Skeletal muscle tissue (tissue), 4 donors: Measurements from ENCODE around the gene GLRX3. TPM values are rescaled to one million over a fixed set of nuclear protein-coding genes. Genes with fewer than 3 reads are reported as not detected.
A peak's percentile ranks its signal among the peaks of the same experiment; 100 is the strongest.

ENCODE experiments used
- H3K27ac ChIP-seq: one replicate; pipeline ENCODE4 v1.7.0; 2013; ENCODE audit warnings: mild to moderate bottlenecking, low read depth, low read length, inconsistent platforms
- H3K27me3 ChIP-seq, 3 donors: one replicate each; pipeline ENCODE4 v1.7.0; 2013; ENCODE audit warnings: low read length in 3 of 3; ENCODE audit not compliant: control insufficient read depth in 3 of 3, insufficient read depth in 3 of 3
- H3K36me3 ChIP-seq, 3 donors: one replicate each; pipeline ENCODE4 v1.7.0; 2013; ENCODE audit warnings: low read length in 3 of 3; ENCODE audit not compliant: control insufficient read depth in 3 of 3, insufficient read depth in 3 of 3
- H3K4me1 ChIP-seq, 3 donors: one replicate each; pipeline ENCODE4 v1.7.0; 2013; ENCODE audit warnings: low read length in 3 of 3, mild to moderate bottlenecking in 3 of 3; ENCODE audit not compliant: control insufficient read depth in 3 of 3, insufficient read depth in 3 of 3
- H3K4me3 ChIP-seq, 3 donors: one replicate each; pipeline ENCODE4 v1.7.0; 2013; ENCODE audit warnings: low read length in 3 of 3
- H3K9ac ChIP-seq, 3 donors: one replicate each; pipeline ENCODE4 v1.7.0; 2013; ENCODE audit warnings: low read length in 3 of 3, mild to moderate bottlenecking in 3 of 3, moderate library complexity in 2 of 3, low read depth in 1 of 3
- H3K9me3 ChIP-seq, 3 donors: one replicate each; pipeline ENCODE4 v1.7.0; 2013; ENCODE audit warnings: low read length in 3 of 3; ENCODE audit not compliant: control insufficient read depth in 3 of 3
- total RNA-seq: library from RNA; depleted of rRNA; stranded (reverse); fragments of >200 nt; gene quantifications from one replicate; pipeline ENCODE4 v1.2.3, GENCODE V29; 2014
- donor health status: Osteomylitis.

Gene GLRX3
- total RNA-seq, 1 donor from 2014 or later, result 49.1 TPM

DNA sequence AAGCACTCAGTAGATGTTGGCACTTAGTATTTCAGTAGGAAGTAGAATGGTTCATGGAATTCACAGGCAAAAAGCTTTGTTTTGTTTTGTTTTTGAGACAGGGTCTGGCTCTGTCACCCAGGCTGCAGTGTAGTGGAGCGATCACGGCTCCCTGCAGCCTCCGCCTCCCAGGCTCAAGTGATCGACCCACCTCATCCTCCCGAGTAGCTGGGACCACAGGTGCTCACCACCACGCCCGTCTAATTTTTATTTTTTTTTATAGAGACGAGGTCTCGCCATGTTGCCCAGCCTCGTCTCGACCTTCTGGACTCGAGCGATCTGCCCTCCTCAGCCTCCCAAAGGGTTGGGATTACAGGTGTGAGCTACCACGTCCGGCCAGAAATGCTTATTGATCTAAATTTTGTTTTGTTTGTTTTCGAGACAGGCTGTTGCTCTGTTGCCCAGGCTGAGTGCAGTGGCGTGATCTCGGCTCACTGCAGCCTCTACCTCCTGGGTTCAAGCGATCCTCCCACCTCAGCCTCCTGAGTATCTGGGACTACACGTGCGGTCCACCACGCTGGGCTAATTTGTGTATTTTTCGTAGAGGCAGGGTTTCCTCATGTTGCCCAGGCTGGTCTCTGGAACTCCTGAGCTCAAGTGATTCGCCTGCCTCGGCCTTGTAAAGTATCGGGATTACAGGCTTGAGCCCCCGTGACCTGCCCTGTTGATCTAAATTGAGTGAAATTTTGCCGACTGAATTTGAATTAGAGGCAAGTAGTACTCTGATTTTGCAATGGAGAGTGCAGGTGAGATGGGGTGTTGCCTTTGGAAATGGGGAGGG lies 1.7 kb downstream of the GLRX3 start:
- H3K9ac ChIP-seq, result peak overlapping the region; percentile 87 to 92 (median 91)
- H3K36me3 ChIP-seq, result peaks cover 0 to 4% (median 3%) of the 10 kb centered on the region in 3 donors
- H3K4me1 ChIP-seq, result peaks cover 29 to 35% (median 32%) of the 10 kb centered on the region in 3 donors
- peak overlapping the region; percentile 86 to 93 (median 90) for H3K4me3 ChIP-seq
- no peaks in the 10 kb centered on the region for H3K9me3 ChIP-seq
- H3K27me3 ChIP-seq, result no peaks in the 10 kb centered on the region
- H3K27ac ChIP-seq, result no peak overlapping the region

DNA sequence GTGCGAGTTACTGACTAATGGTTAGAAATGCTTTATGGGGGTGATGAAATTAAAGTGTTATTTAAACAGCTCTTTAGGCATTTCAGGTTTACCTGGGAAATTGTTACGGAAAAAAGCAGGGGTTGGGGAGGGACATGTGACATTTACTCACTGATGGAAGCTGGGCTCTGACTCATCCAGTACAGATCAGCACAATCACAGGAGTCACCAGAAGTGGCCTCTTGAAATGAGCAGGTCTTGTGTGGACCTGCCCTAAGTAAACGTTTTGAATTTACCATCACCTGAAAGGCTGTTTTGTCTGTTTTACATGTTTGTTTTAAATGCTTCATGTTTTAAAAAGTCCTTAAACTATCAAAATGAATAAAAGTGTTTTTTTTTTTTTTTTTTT lies 2.3 kb downstream of the GLRX3 start:
- Histone ChIP-seq H3K4me3 (no peak overlapping the region), H3K9ac (no peak overlapping the region)

DNA sequence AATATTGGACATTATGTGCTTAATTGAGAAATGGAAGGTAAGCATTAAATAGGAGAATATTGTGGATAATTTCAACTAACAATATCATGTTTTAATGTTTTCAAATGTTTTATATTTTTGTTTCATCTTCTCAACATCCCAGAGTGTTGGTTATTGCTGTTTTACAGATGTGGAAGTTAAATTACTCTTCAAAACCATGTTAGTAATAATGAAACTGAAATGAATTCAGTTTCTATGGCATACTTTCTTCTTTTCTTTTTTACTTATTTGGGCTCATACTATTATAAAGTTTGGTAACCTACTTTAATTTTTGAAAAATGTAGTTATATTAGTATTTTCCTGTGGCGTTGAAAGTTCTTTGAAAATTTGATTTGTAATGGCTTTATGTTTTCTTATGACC lies 4.2 kb downstream of the GLRX3 start:
- Histone ChIP-seq H3K27me3 (no peaks in the 10 kb centered on the region), H3K9ac (peak overlapping the region in 1 of 3 donors; percentile 12), H3K4me1 (peaks cover 31 to 37% (median 32%) of the 10 kb centered on the region in 3 donors), H3K9me3 (no peaks in the 10 kb centered on the region), H3K27ac (no peak overlapping the region), H3K36me3 (peaks cover 0 to 4% (median 3%) of the 10 kb centered on the region in 3 donors), H3K4me3 (no peak overlapping the region)

More for the DNA sequence above, 2.3 kb downstream of the GLRX3 start:
- Histone ChIP-seq H3K27me3 (no peaks in the 10 kb centered on the region), H3K4me1 (peaks cover 32 to 38% (median 32%) of the 10 kb centered on the region in 3 donors), H3K27ac (no peak overlapping the region), H3K36me3 (peaks cover 0 to 4% (median 3%) of the 10 kb centered on the region in 3 donors), H3K9me3 (no peaks in the 10 kb centered on the region)

DNA sequence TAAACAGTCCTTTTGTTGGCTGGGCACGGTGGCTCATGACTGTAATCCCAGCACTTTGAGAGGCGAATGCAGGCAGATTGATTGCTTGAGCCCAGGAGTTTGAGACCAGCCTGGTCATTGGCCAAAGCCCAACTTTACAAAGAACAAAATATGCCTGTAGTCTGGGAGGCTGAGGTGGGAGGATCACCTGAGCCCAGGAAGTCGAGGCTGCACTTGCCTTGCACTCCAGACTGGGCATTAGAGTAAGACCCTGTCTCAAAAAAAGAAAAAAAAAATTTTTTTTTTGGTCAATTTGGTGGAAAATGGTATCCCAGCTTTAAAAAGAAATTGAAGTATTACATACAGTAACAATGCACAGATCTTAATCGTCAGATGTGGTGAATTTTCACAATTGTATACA lies 4.8 kb downstream of the GLRX3 start:
- no peak overlapping the region for H3K4me3 ChIP-seq
- no peak overlapping the region for H3K27ac ChIP-seq
- H3K9me3 ChIP-seq, result no peaks in the 10 kb centered on the region
- H3K9ac ChIP-seq, result no peak overlapping the region
- H3K4me1 ChIP-seq, result peaks cover 26 to 32% (median 26%) of the 10 kb centered on the region in 3 donors
- H3K36me3 ChIP-seq, result peaks cover 3 to 7% (median 7%) of the 10 kb centered on the region in 3 donors
- no peaks in the 10 kb centered on the region for H3K27me3 ChIP-seq

DNA sequence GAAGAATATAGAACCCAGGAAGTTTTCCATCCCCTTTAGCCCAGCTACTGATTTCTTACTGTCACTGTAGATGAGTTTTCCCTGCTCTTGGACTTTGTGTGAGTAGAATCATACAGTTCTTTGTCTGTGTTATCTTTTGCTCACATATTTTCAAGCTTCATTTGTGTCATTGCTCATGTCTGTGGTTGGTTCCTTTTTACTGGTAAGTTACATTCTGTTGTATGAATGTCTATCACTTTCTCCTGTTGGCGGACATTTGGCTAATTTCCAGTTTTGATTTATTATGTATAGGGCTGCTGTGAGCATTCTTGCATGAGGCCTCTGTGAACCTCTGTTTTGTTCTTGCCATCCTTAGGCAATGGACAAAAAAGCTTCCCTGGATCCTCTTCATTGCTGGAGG lies 5.3 kb downstream of the GLRX3 start:
- Histone ChIP-seq H3K9ac (no peak overlapping the region), H3K27ac (no peak overlapping the region), H3K36me3 (peaks cover 3 to 11% (median 11%) of the 10 kb centered on the region in 3 donors), H3K4me3 (no peak overlapping the region), H3K9me3 (no peaks in the 10 kb centered on the region), H3K27me3 (no peaks in the 10 kb centered on the region), H3K4me1 (peaks cover 26 to 32% (median 26%) of the 10 kb centered on the region in 3 donors)

DNA sequence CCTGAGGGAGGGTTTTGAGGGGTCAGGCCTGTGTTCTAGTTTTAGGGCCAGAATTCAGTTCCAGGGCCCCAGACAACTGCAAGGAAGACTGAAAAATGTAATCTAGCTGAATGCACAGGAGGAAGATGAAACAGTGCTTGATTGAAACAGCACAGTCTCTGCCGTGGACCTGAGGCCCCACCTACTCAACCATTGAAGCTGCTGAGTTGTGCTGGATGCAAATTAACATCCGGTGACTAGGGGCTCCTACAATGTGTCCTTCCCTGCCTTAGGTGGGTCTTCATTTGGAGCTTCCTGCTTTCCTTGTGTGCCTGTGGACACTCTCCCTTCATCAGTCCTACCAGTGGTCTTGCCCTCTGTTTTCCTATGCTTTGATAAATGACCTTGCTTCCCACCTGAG lies 5.7 kb downstream of the GLRX3 start:
- Histone ChIP-seq H3K4me3 (no peak overlapping the region), H3K9ac (no peak overlapping the region), H3K4me1 (peaks cover 26 to 32% (median 26%) of the 10 kb centered on the region in 3 donors), H3K36me3 (peaks cover 3 to 13% (median 11%) of the 10 kb centered on the region in 3 donors), H3K27ac (no peak overlapping the region), H3K27me3 (no peaks in the 10 kb centered on the region), H3K9me3 (no peaks in the 10 kb centered on the region)

DNA sequence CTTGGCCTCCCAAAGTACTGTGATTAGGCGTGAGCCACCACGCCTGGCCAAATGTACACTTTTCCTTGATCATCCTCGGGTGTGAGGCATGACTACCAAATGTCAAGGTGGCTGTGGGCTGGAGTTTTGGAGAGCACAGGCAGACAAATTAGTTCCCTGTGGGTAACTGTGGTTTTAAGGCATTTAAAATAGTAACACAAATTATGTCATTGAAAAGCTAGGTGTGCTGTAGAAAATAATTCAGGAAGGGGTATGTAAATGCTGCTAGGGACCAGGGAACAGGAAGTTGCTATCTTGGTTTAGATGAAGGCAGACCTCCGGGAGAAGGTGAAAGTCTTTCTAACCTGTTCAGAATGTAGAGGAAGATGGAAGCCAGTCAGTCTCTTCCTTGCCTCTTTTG lies 9.9 kb downstream of the GLRX3 start:
- peaks cover 3 to 19% (median 11%) of the 10 kb centered on the region in 3 donors for H3K36me3 ChIP-seq
- no peak overlapping the region for H3K4me3 ChIP-seq
- H3K9me3 ChIP-seq, result no peaks in the 10 kb centered on the region
- no peak overlapping the region for H3K27ac ChIP-seq
- no peaks in the 10 kb centered on the region for H3K27me3 ChIP-seq
- peaks cover 8 to 15% (median 12%) of the 10 kb centered on the region in 3 donors for H3K4me1 ChIP-seq
- H3K9ac ChIP-seq, result no peak overlapping the region

DNA sequence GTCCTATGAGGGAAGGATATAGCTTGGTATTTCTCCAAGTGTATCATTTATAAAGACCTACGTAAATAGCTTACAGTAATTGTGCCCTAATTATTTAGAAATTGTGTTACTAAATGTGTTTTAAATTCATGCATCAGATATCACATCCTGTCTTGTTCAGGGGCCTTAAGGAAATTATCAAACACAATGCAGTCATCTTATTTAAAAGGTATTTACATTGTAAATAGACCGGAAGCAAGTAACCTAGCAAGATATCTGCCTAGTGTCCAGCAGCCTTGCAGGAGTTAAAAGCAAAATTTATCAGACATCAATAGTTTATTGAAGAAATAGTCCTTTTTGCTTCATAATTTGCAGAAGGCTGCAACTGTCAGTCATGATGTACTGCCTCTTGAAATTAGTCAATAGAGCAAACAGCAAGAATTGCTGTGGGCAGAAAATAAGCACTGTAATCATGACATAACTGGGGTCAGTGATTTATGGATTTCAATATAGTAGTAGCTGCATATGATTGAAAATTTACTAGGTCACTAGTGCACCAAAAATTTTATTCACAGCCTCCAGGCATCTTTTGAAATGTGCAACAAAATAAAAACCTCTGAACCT lies 23.1 kb downstream of the GLRX3 start:
- Histone ChIP-seq H3K4me1 (no peaks in the 10 kb centered on the region), H3K36me3 (peaks cover 3 to 27% (median 22%) of the 10 kb centered on the region in 3 donors), H3K4me3 (no peak overlapping the region), H3K27me3 (no peaks in the 10 kb centered on the region), H3K9me3 (no peaks in the 10 kb centered on the region), H3K9ac (no peak overlapping the region), H3K27ac (no peak overlapping the region)

DNA sequence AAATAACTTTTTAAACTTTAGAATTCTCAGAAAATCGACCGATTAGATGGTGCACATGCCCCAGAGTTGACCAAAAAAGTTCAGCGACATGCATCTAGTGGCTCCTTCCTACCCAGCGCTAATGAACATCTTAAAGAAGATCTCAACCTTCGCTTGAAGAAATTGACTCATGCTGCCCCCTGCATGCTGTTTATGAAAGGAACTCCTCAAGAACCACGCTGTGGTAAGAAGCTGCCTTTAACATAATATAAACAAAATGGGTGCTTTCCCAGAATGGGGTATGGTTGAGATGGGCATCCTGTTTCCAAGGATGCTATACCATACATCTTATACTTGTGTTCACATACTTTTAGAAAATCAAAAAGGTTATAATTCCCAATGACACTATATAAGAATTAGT lies 24.6 kb downstream of the GLRX3 start:
- Histone ChIP-seq H3K4me1 (no peaks in the 10 kb centered on the region), H3K9ac (no peak overlapping the region), H3K27ac (no peak overlapping the region), H3K36me3 (peaks cover 4 to 27% (median 26%) of the 10 kb centered on the region in 3 donors), H3K27me3 (no peaks in the 10 kb centered on the region), H3K9me3 (no peaks in the 10 kb centered on the region), H3K4me3 (no peak overlapping the region)

DNA sequence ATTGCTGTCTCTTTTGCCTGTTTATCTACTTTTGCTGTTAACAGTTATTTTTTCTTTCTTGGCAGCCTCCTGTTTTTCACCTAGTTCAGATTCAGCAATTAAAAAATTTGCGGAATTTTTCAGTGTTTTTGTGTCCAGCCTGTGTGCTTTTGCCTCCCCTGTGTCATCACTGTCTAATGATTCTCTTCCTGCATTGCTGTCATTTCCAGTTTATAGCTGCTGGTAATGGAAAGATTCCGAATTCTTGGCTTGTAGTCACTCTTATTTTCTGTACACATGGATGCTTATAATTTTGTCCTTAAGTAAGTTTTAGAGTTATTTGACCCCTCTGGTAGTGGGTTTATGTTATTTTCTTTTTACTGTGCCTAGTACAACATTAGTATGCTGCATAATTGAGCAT lies 25.1 kb downstream of the GLRX3 start:
- no peak overlapping the region for H3K9ac ChIP-seq
- no peaks in the 10 kb centered on the region for H3K4me1 ChIP-seq
- H3K27me3 ChIP-seq, result no peaks in the 10 kb centered on the region
- no peak overlapping the region for H3K4me3 ChIP-seq
- H3K9me3 ChIP-seq, result no peaks in the 10 kb centered on the region
- peaks cover 5 to 28% (median 27%) of the 10 kb centered on the region in 3 donors for H3K36me3 ChIP-seq
- H3K27ac ChIP-seq, result no peak overlapping the region
